Upper lobe of left lung (tissue), 4 donors: ENCODE data around the gene NT5DC1.

Experiments used
- CTCF ChIP-seq, 6 experiments: fragments of 450-650 bp in 4 of 6; fragments of 200-600 bp in 2 of 6; sonication (generic) in 2 of 6; IDR thresholded peaks; one replicate each; pipeline ENCODE4 v1.5.1; 2016 to 2019; ENCODE audit warnings: antibody characterized with exemption in 6 of 6
- EP300 ChIP-seq, 4 donors: sonication (generic); formaldehyde crosslinking; IDR thresholded peaks; one replicate each; pipeline ENCODE4 v1.5.1; 2017; ENCODE audit warnings: antibody characterized with exemption in 4 of 4, control low read depth in 2 of 4

GRCh38 chr6:116139917-116140316, 39.3 kb downstream of the NT5DC1 start:
- no peak for TF ChIP-seq EP300 (IDR thresholded peaks at IDR 0.05)
- peak in 2 of 6 experiments; percentile 6 to 11 for TF ChIP-seq CTCF (IDR thresholded peaks at IDR 0.05)
